ENCODE measurements around the gene OXSM. TPM values are rescaled to one million over a fixed set of nuclear protein-coding genes. Genes with fewer than 3 reads are reported as not detected.

The OXSM gene
- total RNA-seq, 1 experiment from 2014 or later: 17.7 TPM

GRCh38 chr3:25782938-25783660 is 6.8 kb upstream of the OXSM start, which contains the start of gene NGLY1 (continued):
- peak; percentile 9 for TF ChIP-seq TCF7L2 (IDR thresholded peaks at IDR 0.05; ENCODE audit: borderline replicate concordance, extremely low read depth, insufficient read depth, insufficient read length)
- TF ChIP-seq YY1 (IDR thresholded peaks at IDR 0.05; ENCODE audit: extremely low read depth, insufficient replicate concordance, low read depth, low read length): peak; percentile 83
- TF ChIP-seq CBX3 (IDR thresholded peaks at IDR 0.05; ENCODE audit: low read depth): no peak

GRCh38 chr3:25783661-25784512 is 6.0 kb upstream of the OXSM start:
- peak overlapping the region; percentile 59 to 84 for H3K4me3 ChIP-seq (replicated peaks in 1 of 2; ENCODE audit: low read depth in 1 of 2, low read length in 2 of 2)
- ATAC-seq: peak; percentile 69
- no peak for DNase-seq (ENCODE audit: low read depth, low spot score)
- TSS peak; percentile 79 for BruUV-seq (replicated peaks)
- no peaks in the 10 kb centered on the region for H3K27me3 ChIP-seq (ENCODE audit: insufficient read depth, low read length)
- TF ChIP-seq YY1 (IDR thresholded peaks at IDR 0.05; ENCODE audit: extremely low read depth, insufficient replicate concordance, low read depth, low read length) (no peak), EGR1 (IDR thresholded peaks at IDR 0.05; ENCODE audit: low read depth) (peak; percentile 41; the same call in 1 of the 2 replicates), CEBPB (IDR thresholded peaks at IDR 0.05; ENCODE audit: low read depth) (peak; percentile 83), MAX (IDR thresholded peaks at IDR 0.05) (peak; percentile 54)
- H3K9me3 ChIP-seq (ENCODE audit: control insufficient read depth in 1 of 2, insufficient read depth in 1 of 2, low read depth in 1 of 2, low read length in 2 of 2): no peaks in the 10 kb centered on the region
- peaks cover 40% of the 10 kb centered on the region for H3K79me2 ChIP-seq (ENCODE audit: insufficient read depth, low read length)
- peak overlapping the region; percentile 86 for H3K4me2 ChIP-seq (ENCODE audit: low read length)
- no peaks in the 10 kb centered on the region for H4K20me1 ChIP-seq (ENCODE audit: insufficient read depth)
- peaks cover 3 to 23% of the 10 kb centered on the region in 2 experiments; a peak in 2 of 4 replicates for H3K4me1 ChIP-seq (ENCODE audit: control insufficient read depth in 1 of 2, insufficient read depth in 2 of 2, low read length in 2 of 2)
- POLR2A ChIA-PET: interaction anchor here (0.7 to 1.0 kb wide), 4 partner anchors 10 to 70 kb away, joined by 3 to 4 read pairs (median 4); no protein-coding TSS in a partner anchor
- RAD21 ChIA-PET (ENCODE audit: low non-redundant PET in 1 of 2, low total read pairs in 2 of 2, uncharacterized antibody in 2 of 2, unreplicated experiment in 2 of 2): interaction anchor here (0.6 to 0.7 kb wide), 3 partner anchors 54 to 662 kb away, joined by 3 to 6 read pairs (median 3); no protein-coding TSS in a partner anchor
- peak overlapping the region; percentile 23; the same call in 1 of the 2 replicates for H3K27ac ChIP-seq (ENCODE audit: low read depth, low read length)
- H3K36me3 ChIP-seq (ENCODE audit: control insufficient read depth in 1 of 2, insufficient read depth in 2 of 2, low read length in 2 of 2): no peaks in the 10 kb centered on the region
- intact Hi-C loops (cut with micrococcal nuclease): no loop called here
- H3K9ac ChIP-seq (ENCODE audit: low read length): peak overlapping the region; percentile 64
- H3K9me2 ChIP-seq (ENCODE audit: insufficient read depth): no peaks in the 10 kb centered on the region
- H2AFZ ChIP-seq (ENCODE audit: low read depth, low read length, poor library complexity, severe bottlenecking): no peak overlapping the region
- CTCF ChIA-PET: interaction anchor here (1.2 to 1.5 kb wide), 2 partner anchors 48 to 136 kb away, joined by 4 to 8 read pairs; no protein-coding TSS in a partner anchor
